Fibroblast of lung (primary cell): ENCODE data around the gene ZNF280A. TPM values are rescaled to one million over a fixed set of nuclear protein-coding genes. Genes with fewer than 3 reads are reported as not detected.

Source experiments
- DNase-seq, 2 donors: peaks; one replicate each; pipeline versions ENCODE4 v3.0.0 to v3.0.0-alpha.2; 2010; ENCODE audit warnings: low read depth in 2 of 2
- H2AFZ ChIP-seq: 2 replicates; pipeline ENCODE4 v1.5.1; 2012; ENCODE audit warnings: low read length, control low read depth, inconsistent platforms
- H3K27ac ChIP-seq: 2 replicates; pipeline ENCODE4 v1.5.1; 2011; ENCODE audit warnings: low read length, control low read depth; ENCODE audit not compliant: insufficient read depth
- H3K27me3 ChIP-seq: 2 replicates; pipeline ENCODE4 v1.5.1; 2011; ENCODE audit warnings: mild to moderate bottlenecking, low read length; ENCODE audit not compliant: control insufficient read depth, insufficient read depth
- H3K36me3 ChIP-seq: 2 replicates; pipeline ENCODE4 v1.5.1; 2011; ENCODE audit warnings: low read length; ENCODE audit not compliant: control insufficient read depth, insufficient read depth
- H3K4me1 ChIP-seq: 2 replicates; pipeline ENCODE4 v1.5.1; 2011; ENCODE audit warnings: low read length; ENCODE audit not compliant: control insufficient read depth, insufficient read depth; ENCODE audit errors: extremely low read depth
- H3K4me2 ChIP-seq: 2 replicates; pipeline ENCODE4 v1.5.1; 2011; ENCODE audit warnings: low read length, control low read depth; ENCODE audit not compliant: insufficient read depth; ENCODE audit errors: extremely low read depth
- H3K4me3 ChIP-seq, 4 experiments: fragments of 200-600 bp in 1 of 4; sonication (generic) in 1 of 4; replicated peaks in 1 of 4; 2 replicates each; pipeline ENCODE4 v1.5.1; 2011 to 2016; ENCODE audit warnings: low read length in 4 of 4, low read depth in 3 of 4, mild to moderate bottlenecking in 3 of 4, control low read depth in 2 of 4, inconsistent platforms in 1 of 4, mixed read lengths in 1 of 4; ENCODE audit not compliant: insufficient read depth in 1 of 4; ENCODE audit errors: control extremely low read depth in 1 of 4
- H3K79me2 ChIP-seq: 2 replicates; pipeline ENCODE4 v1.5.1; 2012; ENCODE audit warnings: mild to moderate bottlenecking, low read length, inconsistent platforms; ENCODE audit not compliant: control insufficient read depth, insufficient read depth
- H3K9ac ChIP-seq: 2 replicates; pipeline ENCODE4 v1.5.1; 2011; ENCODE audit warnings: mild to moderate bottlenecking, low read length, control low read depth; ENCODE audit not compliant: insufficient read depth
- H3K9me3 ChIP-seq: 2 replicates; pipeline ENCODE4 v1.5.1; 2012; ENCODE audit warnings: low read depth, low read length; ENCODE audit not compliant: control insufficient read depth, insufficient read depth
- H4K20me1 ChIP-seq: 2 replicates; pipeline ENCODE4 v1.5.1; 2011; ENCODE audit warnings: low read length; ENCODE audit not compliant: control insufficient read depth, insufficient read depth; ENCODE audit errors: extremely low read depth
- CTCF ChIP-seq, 2 donors: IDR thresholded peaks in 1 of 2; conservative IDR thresholded peaks in 1 of 2; 1 replicate in 1 of 2; 2 replicates in 1 of 2; pipeline ENCODE4 v1.5.1; 2011 to 2012; ENCODE audit warnings: low read length in 2 of 2, control low read depth in 1 of 2, inconsistent platforms in 1 of 2, low read depth in 1 of 2, mild to moderate bottlenecking in 1 of 2
- EZH2 ChIP-seq: IDR thresholded peaks from 2 replicates; pipeline ENCODE4 v1.5.1; 2012; ENCODE audit warnings: low read length, control low read depth, mild to moderate bottlenecking; ENCODE audit errors: missing control alignments
- polyA minus RNA-seq: library from RNA; depleted of rRNA, polyadenylated mRNA; stranded (reverse); fragments of >200 nt; gene quantifications from 2 replicates; pipeline ENCODE4 v1.2.3, GENCODE V29; 2011; ENCODE audit warnings: low replicate concordance
- polyA plus RNA-seq, 2 donors: library from polyadenylated mRNA; depleted of rRNA in 1 of 2; stranded (reverse) in 1 of 2; unstranded in 1 of 2; fragments of >200 nt; gene quantifications; 2 replicates each; pipeline ENCODE4 v1.2.1, GENCODE V29; 2011 to 2012; ENCODE audit warnings: missing spikeins in 1 of 2
- total RNA-seq: library from RNA; depleted of rRNA; stranded (reverse); fragments of >200 nt; gene quantifications from 2 replicates; pipeline ENCODE4 v1.2.1, GENCODE V29; 2014

Gene ZNF280A, protein sequence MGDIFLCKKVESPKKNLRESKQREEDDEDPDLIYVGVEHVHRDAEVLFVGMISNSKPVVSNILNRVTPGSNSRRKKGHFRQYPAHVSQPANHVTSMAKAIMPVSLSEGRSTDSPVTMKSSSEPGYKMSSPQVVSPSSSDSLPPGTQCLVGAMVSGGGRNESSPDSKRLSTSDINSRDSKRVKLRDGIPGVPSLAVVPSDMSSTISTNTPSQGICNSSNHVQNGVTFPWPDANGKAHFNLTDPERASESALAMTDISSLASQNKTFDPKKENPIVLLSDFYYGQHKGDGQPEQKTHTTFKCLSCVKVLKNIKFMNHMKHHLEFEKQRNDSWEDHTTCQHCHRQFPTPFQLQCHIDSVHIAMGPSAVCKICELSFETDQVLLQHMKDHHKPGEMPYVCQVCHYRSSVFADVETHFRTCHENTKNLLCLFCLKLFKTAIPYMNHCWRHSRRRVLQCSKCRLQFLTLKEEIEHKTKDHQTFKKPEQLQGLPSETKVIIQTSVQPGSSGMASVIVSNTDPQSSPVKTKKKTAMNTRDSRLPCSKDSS
- total RNA-seq (not detected in 2 replicates), polyA plus RNA-seq (not detected in 2 replicates), polyA minus RNA-seq (not detected in 2 replicates)
- not detected in 2 replicates for polyA plus RNA-seq (2012)

- no peaks in the 10 kb centered on the region for H4K20me1 ChIP-seq
- no peaks in the 10 kb centered on the region for H3K9me3 ChIP-seq
- no peaks in the 10 kb centered on the region for H3K27me3 ChIP-seq
- no peak within 1 kb of the TSS for H3K4me2 ChIP-seq
- TF ChIP-seq EZH2 (no peak), CTCF (conservative IDR thresholded peaks at IDR 0.05 in 1 of 2, IDR thresholded peaks at IDR 0.05 in 1 of 2; ENCODE audit: low read depth in 1 of 2, low read length in 2 of 2) (no peak)
- no peaks in the 10 kb centered on the region for H3K4me1 ChIP-seq
- no peak within 1 kb of the TSS for H3K9ac ChIP-seq
- no peaks in the 10 kb centered on the region for H3K36me3 ChIP-seq
- H2AFZ ChIP-seq = no peak within 1 kb of the TSS
- no peaks in the 10 kb centered on the region for H3K79me2 ChIP-seq
- no peak within 1 kb of the TSS for H3K4me3 ChIP-seq
- H3K27ac ChIP-seq = no peak within 1 kb of the TSS
- no peak for DNase-seq
These were observed at the start of gene ZNF280A for GRCh38 chr22:22520020-22520656. ZNF280A (minus strand) TSS chr22:22520270; CDS start chr22:22515630, 4,640 bp downstream.

- TF ChIP-seq CTCF (conservative IDR thresholded peaks at IDR 0.05 in 1 of 2, IDR thresholded peaks at IDR 0.05 in 1 of 2; ENCODE audit: low read depth in 1 of 2, low read length in 2 of 2) = no peak
- no peak for TF ChIP-seq EZH2
These were observed 49.1 kb upstream of the ZNF280A start for GRCh38 chr22:22569218-22569617.

DNA sequence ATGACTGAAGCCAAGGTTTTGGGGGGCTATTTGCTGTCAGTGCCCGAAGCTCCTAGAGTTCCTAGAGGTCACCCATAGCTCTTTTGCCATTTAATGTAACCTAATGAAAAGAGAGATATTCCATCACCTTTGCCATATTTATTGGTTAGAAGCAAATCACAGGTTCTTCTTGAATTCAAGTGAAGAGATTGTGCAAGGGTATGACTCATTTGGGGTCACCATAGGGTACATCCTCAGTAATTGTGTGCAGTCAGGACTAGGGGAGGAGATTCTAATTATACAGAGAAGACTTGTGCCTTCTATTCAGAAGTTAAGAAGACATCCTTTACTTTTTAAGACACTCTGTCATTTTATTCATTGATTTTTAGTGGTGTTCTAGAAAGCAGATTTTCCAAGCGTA lies 45.9 kb upstream of the ZNF280A start:
- Histone ChIP-seq H3K27ac (no peak overlapping the region), H3K4me2 (no peak overlapping the region), H4K20me1 (no peaks in the 10 kb centered on the region), H3K4me1 (no peaks in the 10 kb centered on the region), H3K4me3 (no peak overlapping the region), H3K9me3 (no peaks in the 10 kb centered on the region), H3K27me3 (no peaks in the 10 kb centered on the region), H3K79me2 (no peaks in the 10 kb centered on the region), H3K36me3 (no peaks in the 10 kb centered on the region), H3K9ac (no peak overlapping the region), H2AFZ (no peak overlapping the region)
- DNase-seq = peak; percentile 3 to 76
- TF ChIP-seq CTCF (conservative IDR thresholded peaks at IDR 0.05 in 1 of 2, IDR thresholded peaks at IDR 0.05 in 1 of 2; ENCODE audit: low read depth in 1 of 2, low read length in 2 of 2) = no peak

More at GRCh38 chr22:22569218-22569617, 49.1 kb upstream of the ZNF280A start:
- Histone ChIP-seq H3K36me3 (no peaks in the 10 kb centered on the region), H3K9me3 (no peaks in the 10 kb centered on the region), H3K4me1 (no peaks in the 10 kb centered on the region), H4K20me1 (no peaks in the 10 kb centered on the region), H3K27me3 (no peaks in the 10 kb centered on the region), H2AFZ (no peak overlapping the region), H3K9ac (no peak overlapping the region), H3K79me2 (no peaks in the 10 kb centered on the region), H3K4me2 (no peak overlapping the region), H3K27ac (no peak overlapping the region), H3K4me3 (no peak overlapping the region)
- DNase-seq = no peak
